GM10266 (cell line): Measurements from ENCODE around the gene EFCAB6.

Experiments used
- DNase-seq: peaks from one replicate; pipeline ENCODE4 v3.0.0; 2012; ENCODE audit errors: extremely low spot score
- TF ChIP-seq, protein P1 (sequence below): IDR thresholded peaks from 2 replicates; pipeline ENCODE4 v1.5.1; 2012; ENCODE audit warnings: mild to moderate bottlenecking, low read depth; ENCODE audit not compliant: control insufficient read depth, insufficient read depth; ENCODE audit errors: missing control alignments

Gene EFCAB6

DNA sequence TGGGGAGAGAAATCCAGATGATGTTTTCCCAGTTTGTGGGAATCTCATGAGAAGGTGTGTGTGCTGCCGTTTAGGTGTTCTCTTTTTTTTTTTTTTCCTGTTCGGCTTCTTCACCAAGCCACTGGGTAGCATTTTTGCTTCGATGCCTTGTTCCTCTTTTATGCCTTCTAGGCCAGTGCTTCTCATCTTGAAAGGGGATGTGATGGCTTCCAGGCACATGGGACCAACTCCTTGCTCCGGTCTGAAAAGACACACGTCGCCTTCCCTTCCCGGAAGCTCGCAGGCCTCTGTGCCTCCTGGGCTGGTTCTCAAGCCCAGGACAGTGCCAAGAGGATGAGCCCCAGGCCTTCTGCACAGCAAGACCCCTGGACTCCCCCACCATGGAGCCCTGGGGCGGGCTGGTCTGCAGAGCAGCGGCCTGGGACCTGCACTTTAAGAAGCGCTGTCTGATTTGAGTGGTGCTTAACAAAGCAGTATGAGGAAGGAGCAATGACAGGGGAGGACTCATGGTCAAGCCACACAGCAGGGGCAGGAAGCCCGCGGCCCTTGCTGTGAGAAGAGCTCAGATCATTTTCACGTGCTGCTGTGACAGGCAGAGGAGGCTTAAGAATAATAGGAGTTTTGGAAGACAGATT is 241.5 kb downstream of the EFCAB6 start:
- DNase-seq: no peak
- TF ChIP-seq, protein P1, sequence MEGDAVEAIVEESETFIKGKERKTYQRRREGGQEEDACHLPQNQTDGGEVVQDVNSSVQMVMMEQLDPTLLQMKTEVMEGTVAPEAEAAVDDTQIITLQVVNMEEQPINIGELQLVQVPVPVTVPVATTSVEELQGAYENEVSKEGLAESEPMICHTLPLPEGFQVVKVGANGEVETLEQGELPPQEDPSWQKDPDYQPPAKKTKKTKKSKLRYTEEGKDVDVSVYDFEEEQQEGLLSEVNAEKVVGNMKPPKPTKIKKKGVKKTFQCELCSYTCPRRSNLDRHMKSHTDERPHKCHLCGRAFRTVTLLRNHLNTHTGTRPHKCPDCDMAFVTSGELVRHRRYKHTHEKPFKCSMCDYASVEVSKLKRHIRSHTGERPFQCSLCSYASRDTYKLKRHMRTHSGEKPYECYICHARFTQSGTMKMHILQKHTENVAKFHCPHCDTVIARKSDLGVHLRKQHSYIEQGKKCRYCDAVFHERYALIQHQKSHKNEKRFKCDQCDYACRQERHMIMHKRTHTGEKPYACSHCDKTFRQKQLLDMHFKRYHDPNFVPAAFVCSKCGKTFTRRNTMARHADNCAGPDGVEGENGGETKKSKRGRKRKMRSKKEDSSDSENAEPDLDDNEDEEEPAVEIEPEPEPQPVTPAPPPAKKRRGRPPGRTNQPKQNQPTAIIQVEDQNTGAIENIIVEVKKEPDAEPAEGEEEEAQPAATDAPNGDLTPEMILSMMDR: no peak

DNA sequence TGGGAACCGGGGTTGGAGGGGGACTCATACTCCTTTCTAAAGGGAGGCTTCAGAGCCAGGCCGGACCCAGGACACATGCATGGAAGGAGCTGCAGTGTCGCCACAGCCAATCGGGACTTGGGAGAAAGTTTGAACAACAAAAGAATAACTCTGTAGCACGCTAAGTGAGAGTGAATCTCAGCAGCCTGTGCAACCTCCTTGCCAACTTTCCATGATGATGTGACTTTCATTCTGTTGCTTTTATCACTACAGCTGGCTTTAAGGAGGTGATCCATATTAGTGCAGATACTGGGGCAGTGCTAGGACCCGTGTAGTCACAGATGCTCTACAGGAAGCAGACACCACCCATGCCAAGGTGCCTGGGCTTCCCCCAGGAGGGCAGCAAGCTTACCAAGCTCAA is 243.0 kb downstream of the EFCAB6 start:
- DNase-seq: no peak
- TF ChIP-seq, protein P1: no peak

DNA sequence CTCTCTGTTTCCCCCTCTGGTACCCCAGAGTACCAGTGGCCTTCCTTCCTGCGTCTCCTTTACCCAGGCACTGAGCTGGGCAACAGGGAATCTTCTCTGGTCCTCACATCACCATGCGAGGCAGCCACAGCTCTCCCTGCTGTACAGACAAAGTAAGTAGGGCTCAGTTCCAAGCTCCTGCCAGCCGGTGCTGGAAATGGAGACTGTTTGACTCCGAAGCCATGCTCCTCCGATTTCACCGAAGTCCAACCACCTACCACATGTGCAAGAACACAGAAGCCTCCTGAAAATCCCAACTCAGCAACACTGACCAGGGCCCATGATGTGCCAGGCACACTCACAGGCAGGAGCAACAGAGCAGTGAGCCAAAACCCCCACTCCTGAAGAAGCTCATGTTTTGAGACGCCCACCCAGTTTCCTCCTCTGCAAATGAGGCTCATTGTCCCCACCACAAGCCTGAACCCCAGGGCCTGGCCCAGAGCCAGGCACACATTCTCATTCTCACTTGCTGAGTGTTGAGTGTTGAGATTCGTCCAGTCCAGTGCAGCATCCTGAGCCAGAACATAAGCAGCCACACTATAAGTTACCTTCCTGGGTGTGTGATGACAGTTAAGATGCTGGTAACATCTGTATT is 244.3 kb downstream of the EFCAB6 start:
- TF ChIP-seq, protein P1: no peak
- DNase-seq: no peak

DNA sequence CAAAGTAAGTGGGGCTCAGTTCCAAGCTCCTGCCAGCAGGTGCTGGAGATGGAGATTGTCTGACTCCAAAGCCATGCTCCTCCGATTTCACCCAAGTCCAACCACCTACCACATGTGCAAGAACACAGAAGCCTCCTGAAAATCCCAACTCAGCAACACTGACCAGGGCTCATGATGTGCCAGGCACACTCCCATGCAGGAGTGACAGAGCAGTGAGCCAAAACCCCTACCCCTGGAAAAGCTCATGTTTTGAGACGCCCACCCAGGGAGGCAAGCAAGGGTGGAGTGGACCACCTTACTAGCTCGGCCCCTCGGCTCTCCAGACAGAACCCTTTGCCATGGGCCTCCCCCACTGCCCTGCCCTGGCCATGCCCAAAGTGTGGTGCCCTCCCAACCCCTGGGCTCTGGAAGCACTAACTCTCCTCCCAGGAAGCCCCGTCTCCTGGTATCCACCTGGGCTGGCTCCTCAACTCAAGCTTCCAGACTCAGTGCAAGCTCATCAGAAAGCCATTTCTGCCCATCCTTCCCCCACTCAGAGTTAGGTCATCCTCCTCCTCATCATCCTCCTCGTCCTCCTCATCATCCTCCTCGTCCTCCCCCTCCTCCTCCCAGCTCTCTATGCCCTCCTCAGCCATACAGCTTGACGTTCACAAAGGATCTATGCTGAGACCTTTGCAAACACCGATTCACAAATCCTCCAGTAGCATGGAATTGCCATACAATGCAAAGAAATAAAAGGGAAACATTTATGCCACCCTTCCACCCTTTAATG is 245.4 kb downstream of the EFCAB6 start:
- DNase-seq: no peak
- TF ChIP-seq, protein P1: no peak

DNA sequence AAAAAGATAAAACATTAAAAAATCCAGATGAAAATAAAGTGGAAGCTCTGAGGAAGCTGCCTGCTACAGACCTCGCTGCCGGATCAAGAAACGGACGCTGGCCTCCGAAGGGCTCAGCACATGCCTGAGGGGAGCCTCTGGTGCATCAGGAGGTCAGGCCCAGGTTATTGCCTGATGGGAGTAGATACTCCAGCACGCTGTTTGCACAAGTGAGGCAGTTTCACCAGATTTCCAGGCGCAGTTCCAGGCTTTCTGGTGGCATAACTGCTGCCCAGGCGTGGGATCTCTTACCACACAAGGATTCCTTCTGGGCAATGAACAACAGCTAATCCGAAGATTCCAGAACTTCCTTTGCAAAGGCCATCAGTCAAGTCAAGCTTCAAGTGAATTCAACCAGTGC is 246.1 kb downstream of the EFCAB6 start:
- no peak for DNase-seq
- TF ChIP-seq, protein P1: no peak

DNA sequence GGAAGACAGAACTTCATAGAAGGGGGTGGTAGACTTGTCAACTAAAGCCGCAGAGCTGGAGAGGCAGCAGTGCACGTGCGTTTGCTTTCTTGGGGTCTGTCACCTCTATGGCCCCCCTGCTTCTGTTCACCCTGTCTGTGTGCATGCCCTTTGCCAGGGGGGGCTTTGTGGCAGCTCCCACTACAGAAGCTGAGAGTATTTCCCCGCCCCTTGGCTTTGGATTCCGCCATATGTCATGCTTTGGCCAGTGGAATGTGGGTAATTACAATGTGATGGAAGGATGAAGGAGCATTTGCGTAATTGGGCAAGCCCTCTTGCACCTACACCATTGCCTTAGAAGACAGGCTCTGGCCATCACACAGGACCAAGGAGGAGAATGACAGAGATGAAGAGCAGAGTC is 247.2 kb downstream of the EFCAB6 start:
- TF ChIP-seq, protein P1: no peak
- DNase-seq: no peak

DNA sequence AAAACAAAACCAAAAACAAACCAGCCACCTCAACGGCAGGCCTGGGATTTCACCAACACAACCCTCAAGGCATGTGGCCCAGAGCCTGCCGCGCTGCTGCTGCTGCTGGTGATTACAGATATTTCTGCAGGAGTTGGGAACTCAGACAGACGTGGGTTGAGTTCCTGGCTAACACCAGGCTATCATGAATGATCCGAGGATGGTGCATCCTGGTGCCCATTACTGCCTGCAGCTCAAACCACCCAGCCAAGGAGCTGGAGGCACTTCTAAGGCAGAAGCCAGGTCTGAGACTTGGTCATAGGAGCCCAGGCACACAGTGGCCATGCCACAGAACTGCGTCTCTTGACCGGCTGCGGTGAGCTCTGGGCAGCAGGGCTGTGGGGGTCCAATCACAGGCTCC is 248.5 kb downstream of the EFCAB6 start:
- DNase-seq: no peak
- TF ChIP-seq, protein P1: no peak
